Activated CD4-positive, alpha-beta T cell treated with anti-CD3 and anti-CD28 coated beads for 1 hour (primary cell): ENCODE results near the gene GRIN2A.

Experiments
- DNase-seq: peaks from one replicate; pipeline ENCODE4 v3.0.0-alpha.2; 2020

Gene GRIN2A

GRCh38 chr16:9955677-9956076 lies 226.6 kb downstream of the GRIN2A start:
- no peak for DNase-seq

GRCh38 chr16:9953908-9954570 lies 228.2 kb downstream of the GRIN2A start:
- DNase-seq, result no peak

GRCh38 chr16:9950658-9951057 lies 231.6 kb downstream of the GRIN2A start:
- no peak for DNase-seq

GRCh38 chr16:9949396-9949795 lies 232.8 kb downstream of the GRIN2A start:
- DNase-seq, result no peak

- DNase-seq, result no peak
Observed at GRCh38 chr16:9948933-9949332, 233.3 kb downstream of the GRIN2A start.

GRCh38 chr16:9946022-9946720 lies 236.1 kb downstream of the GRIN2A start:
- no peak for DNase-seq

GRCh38 chr16:9943121-9943520 lies 239.1 kb downstream of the GRIN2A start:
- DNase-seq, result no peak

GRCh38 chr16:9941245-9941644 lies 241.0 kb downstream of the GRIN2A start:
- DNase-seq, result no peak

- DNase-seq, result no peak
Observed at GRCh38 chr16:9934723-9935508, 247.3 kb downstream of the GRIN2A start.

- no peak for DNase-seq
Observed at GRCh38 chr16:9932919-9933653, 249.1 kb downstream of the GRIN2A start.

- no peak for DNase-seq
Observed at GRCh38 chr16:9932000-9932399, 250.2 kb downstream of the GRIN2A start.

GRCh38 chr16:9929836-9930235 lies 252.4 kb downstream of the GRIN2A start:
- no peak for DNase-seq

- no peak for DNase-seq
Observed at GRCh38 chr16:9929313-9929712, 252.9 kb downstream of the GRIN2A start.

- DNase-seq, result no peak
Observed at GRCh38 chr16:9922441-9922840, 259.8 kb downstream of the GRIN2A start.

GRCh38 chr16:9921997-9922396 lies 260.2 kb downstream of the GRIN2A start:
- no peak for DNase-seq

- no peak for DNase-seq
Observed at GRCh38 chr16:9919460-9919859, 262.8 kb downstream of the GRIN2A start.

- DNase-seq, result no peak
Observed at GRCh38 chr16:9917691-9918090, 264.5 kb downstream of the GRIN2A start.

- no peak for DNase-seq
Observed at GRCh38 chr16:9913604-9914326, 268.5 kb downstream of the GRIN2A start.

GRCh38 chr16:9911989-9912388 lies 270.2 kb downstream of the GRIN2A start:
- no peak for DNase-seq

- no peak for DNase-seq
Observed at GRCh38 chr16:9911231-9911630, 271.0 kb downstream of the GRIN2A start.

GRCh38 chr16:9909072-9909825 lies 273.0 kb downstream of the GRIN2A start:
- no peak for DNase-seq

GRCh38 chr16:9908613-9909012 lies 273.6 kb downstream of the GRIN2A start:
- DNase-seq, result no peak
